Esophagus muscularis mucosa (tissue), 4 donors: Measurements from ENCODE around the gene AHI1.

ENCODE experiments used
- CTCF ChIP-seq, 3 experiments: fragments of 200-600 bp in 2 of 3; fragments of 450-650 bp in 1 of 3; sonication (generic) in 2 of 3; IDR thresholded peaks; one replicate each; pipeline ENCODE4 v1.5.1; 2017 to 2019; ENCODE audit warnings: antibody characterized with exemption in 3 of 3, mild to moderate bottlenecking in 2 of 3, moderate library complexity in 1 of 3
- EP300 ChIP-seq: sonication (generic); formaldehyde crosslinking; IDR thresholded peaks from one replicate; pipeline ENCODE4 v1.6.1; 2017; ENCODE audit warnings: antibody characterized with exemption
- POLR2A ChIP-seq: fragments of 450-650 bp; IDR thresholded peaks from one replicate; pipeline ENCODE4 v1.6.1; 2017; ENCODE audit warnings: antibody characterized with exemption, moderate library complexity, mild to moderate bottlenecking, low read depth
- POLR2AphosphoS5 ChIP-seq, 2 donors: sonication (generic); formaldehyde crosslinking; IDR thresholded peaks; one replicate each; pipeline ENCODE4 v1.6.1; 2017; ENCODE audit warnings: antibody characterized with exemption in 2 of 2

GRCh38 chr6:135301304-135301703 lies 196.2 kb downstream of the AHI1 start:
- no peak for TF ChIP-seq POLR2AphosphoS5 (IDR thresholded peaks at IDR 0.05)
- TF ChIP-seq CTCF (IDR thresholded peaks at IDR 0.05): no peak
- TF ChIP-seq POLR2A: no peak
- no peak for TF ChIP-seq EP300
